Muscle layer of colon (tissue), 2 donors: ENCODE results near the gene EPB41L2.

ENCODE experiments used
- H3K27ac ChIP-seq: one replicate; pipeline ENCODE4 v1.7.0; 2013; ENCODE audit warnings: low read depth, mild to moderate bottlenecking, low read length, moderate library complexity
- H3K27me3 ChIP-seq, 2 donors: one replicate each; pipeline ENCODE4 v1.7.0; 2013; ENCODE audit warnings: low read length in 2 of 2, mild to moderate bottlenecking in 2 of 2; ENCODE audit not compliant: insufficient read depth in 2 of 2, control insufficient read depth in 1 of 2
- H3K36me3 ChIP-seq: one replicate; pipeline ENCODE4 v1.7.0; 2013; ENCODE audit warnings: mild to moderate bottlenecking, low read length; ENCODE audit not compliant: insufficient read depth
- H3K4me1 ChIP-seq: one replicate; pipeline ENCODE4 v1.7.0; 2013; ENCODE audit warnings: mild to moderate bottlenecking, low read length; ENCODE audit not compliant: insufficient read depth
- H3K4me3 ChIP-seq, 2 donors: one replicate each; pipeline ENCODE4 v1.7.0; 2013; ENCODE audit warnings: low read length in 2 of 2, low read depth in 1 of 2, mild to moderate bottlenecking in 1 of 2, moderate library complexity in 1 of 2
- H3K9ac ChIP-seq: one replicate; pipeline ENCODE4 v1.7.0; 2013; ENCODE audit warnings: low read length
- H3K9me3 ChIP-seq: one replicate; pipeline ENCODE4 v1.7.0; 2013; ENCODE audit warnings: mild to moderate bottlenecking, low read length
- donor health status: abdominal sarcoma.
- donor health status: Adenocarcinoma of cecum.

The EPB41L2 gene

DNA sequence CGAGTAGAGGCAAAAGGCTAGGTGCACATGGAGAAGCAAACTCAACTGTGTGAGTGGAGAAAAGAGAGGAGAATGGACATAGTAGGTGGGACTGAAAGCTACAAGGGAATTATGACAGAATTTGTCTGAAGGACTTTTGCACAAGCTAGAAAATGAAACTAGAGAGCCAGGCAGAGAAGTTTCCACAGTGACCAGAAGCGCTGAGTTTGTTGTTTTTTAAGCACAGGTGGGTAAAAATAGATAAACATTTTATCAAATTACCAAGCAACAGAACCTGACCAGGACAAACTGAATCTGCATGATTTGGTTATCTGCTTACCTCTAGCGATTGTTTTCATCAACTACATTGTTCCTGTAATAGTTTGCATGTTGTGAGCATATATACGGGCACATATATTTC is 197.3 kb downstream of the EPB41L2 start:
- Histone ChIP-seq H3K4me1 (no peaks in the 10 kb centered on the region), H3K4me3 (no peak overlapping the region), H3K9me3 (no peaks in the 10 kb centered on the region), H3K27ac (no peak overlapping the region), H3K27me3 (no peaks in the 10 kb centered on the region), H3K36me3 (peaks cover 19% of the 10 kb centered on the region), H3K9ac (no peak overlapping the region)

DNA sequence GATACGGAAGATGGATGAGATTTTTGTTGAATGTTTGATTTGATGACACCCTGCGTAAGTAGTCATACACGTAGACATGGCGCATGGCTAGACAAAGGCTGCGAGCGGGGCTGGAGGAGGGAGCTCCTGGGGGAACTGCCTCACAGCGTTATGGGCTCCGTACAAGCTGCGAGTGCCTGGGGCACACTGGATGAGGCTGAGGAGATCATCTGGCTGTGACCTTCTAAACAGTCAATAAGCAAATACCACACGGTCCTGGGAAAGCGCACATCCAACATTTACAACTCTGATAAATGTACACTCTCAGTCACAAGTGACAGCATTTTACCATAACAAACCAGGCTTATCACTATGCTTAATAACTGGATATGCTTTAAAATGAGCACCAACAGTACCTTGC is 198.7 kb downstream of the EPB41L2 start:
- no peak overlapping the region for H3K27ac ChIP-seq
- no peaks in the 10 kb centered on the region for H3K4me1 ChIP-seq
- H3K27me3 ChIP-seq, result no peaks in the 10 kb centered on the region
- no peak overlapping the region for H3K4me3 ChIP-seq
- H3K9me3 ChIP-seq, result no peaks in the 10 kb centered on the region
- peaks cover 16% of the 10 kb centered on the region for H3K36me3 ChIP-seq
- no peak overlapping the region for H3K9ac ChIP-seq

DNA sequence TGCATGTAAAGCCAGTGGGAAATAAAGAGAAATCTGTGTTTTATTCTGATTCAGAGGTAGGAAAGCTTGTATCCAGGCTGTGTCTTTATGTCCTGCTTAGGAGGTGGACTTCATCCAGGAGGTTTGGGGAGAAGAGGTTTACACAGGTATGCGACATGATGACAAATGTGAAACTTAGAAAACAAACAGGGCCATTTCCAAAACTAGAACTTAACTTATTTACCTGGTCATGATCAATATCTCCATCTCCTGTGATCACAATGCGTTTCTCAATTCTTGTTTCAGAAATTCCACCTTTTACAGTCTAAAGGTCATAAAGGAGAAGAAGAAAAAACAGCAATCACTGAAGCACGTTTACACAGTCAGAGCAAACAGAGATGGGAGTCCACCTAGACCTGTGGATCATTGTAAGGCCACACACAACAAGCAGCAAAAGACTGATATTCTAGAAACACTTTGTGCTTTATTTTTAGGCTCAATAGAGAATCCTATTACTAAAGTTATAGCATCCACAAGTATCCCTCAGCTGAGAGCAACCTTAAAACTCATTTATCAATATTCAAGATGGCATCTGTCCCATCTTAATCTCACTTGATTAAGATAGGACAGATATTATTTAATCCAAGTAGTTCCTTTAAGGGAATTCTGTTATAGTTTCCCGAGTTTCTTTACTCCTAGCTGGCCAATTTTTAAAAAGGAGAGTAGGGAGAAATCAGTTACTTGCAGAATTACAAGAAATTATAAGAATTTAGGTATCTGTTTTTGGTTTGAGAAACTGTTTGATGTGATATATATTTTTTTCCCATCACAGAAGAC is 199.4 kb downstream of the EPB41L2 start:
- H3K27me3 ChIP-seq, result no peaks in the 10 kb centered on the region
- H3K4me3 ChIP-seq, result no peak overlapping the region
- H3K36me3 ChIP-seq, result peaks cover 13% of the 10 kb centered on the region
- H3K4me1 ChIP-seq, result no peaks in the 10 kb centered on the region
- H3K27ac ChIP-seq, result no peak overlapping the region
- no peaks in the 10 kb centered on the region for H3K9me3 ChIP-seq
- H3K9ac ChIP-seq, result no peak overlapping the region

DNA sequence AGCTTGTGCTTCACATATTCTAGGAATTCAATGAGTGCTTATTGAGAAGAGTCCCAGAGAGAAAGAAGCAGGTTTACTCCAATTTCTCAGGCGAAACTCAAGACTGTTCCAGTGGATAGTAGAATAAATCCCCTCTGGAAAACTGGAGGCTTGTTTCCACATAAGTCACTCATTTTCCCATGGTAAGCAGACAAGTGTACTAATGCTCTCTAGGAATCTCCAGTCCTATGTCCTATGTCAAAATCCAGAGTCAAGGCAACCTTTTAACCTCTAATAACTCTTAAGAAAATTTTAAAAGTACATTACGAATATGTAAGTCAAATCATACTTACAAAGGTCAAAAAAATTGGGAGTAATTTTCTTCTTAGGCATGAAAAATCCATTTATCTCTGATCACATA is 200.7 kb downstream of the EPB41L2 start:
- Histone ChIP-seq H3K4me3 (no peak overlapping the region), H3K9me3 (no peaks in the 10 kb centered on the region), H3K9ac (no peak overlapping the region), H3K27me3 (no peaks in the 10 kb centered on the region), H3K4me1 (no peaks in the 10 kb centered on the region), H3K27ac (no peak overlapping the region), H3K36me3 (peaks cover 12% of the 10 kb centered on the region)

DNA sequence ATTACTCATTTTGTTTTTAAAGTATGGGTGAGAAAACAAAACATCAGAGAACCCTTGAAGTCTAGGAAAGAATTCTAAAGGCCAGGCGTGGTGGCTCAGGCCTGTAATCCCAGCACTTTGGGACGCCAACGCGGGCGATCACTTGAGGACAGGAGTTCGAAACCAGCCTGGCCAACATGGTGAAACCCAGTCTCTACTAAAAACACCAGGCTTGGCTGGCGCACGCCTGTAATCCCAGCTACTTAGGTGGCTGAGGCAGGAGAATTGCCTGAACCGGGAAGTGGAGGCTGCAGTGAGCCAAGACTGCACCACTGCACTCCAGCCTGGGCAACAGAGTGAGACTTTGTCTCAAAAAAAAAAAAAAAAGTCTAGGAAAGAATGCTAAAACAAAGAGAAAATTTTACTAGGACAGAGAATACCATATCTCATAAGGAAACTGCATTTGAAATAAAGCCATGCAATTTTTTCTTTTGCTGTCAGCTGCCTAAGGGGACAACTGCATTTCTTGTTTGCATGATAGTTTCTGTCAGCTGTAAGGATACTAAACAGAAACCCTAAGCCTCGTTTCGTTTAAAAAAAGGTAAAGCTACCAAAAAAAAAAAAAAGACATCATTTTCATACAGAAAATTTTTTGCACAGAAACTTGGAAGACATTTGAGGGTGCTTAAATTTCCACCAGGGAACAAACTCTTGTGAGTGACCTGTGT is 203.7 kb downstream of the EPB41L2 start:
- no peak overlapping the region for H3K27ac ChIP-seq

DNA sequence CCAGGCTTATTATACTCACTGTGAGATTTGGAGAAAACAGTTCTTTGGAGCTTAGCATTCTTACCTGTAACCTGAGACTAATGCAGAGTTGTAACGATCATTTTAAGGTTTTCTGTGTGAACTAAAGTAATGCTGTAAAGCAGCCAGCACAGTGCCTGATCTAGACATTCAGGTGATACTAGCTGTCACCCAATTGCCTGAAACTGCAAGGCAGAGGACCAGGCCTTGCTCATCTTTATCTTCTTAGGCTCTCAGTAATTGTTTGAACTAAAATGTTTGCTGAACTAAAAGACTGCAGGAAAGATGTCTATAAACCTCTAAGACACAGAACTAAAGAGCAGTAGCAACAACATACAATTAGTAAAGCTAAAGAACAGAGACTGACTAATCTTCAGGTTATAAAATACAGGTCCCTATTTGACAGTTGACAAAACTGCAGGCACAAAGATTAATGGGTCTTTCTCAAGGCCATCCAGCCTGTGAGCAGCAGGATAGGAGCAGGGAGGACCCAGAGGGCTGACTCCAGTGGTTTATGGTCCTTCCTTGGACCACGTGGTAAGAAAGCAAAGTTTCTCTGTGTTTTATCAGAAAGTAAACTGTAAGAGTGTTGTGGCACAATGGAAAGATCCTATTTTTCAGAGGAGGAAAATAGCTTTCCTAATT is 204.4 kb downstream of the EPB41L2 start:
- Histone ChIP-seq H3K36me3 (no peaks in the 10 kb centered on the region), H3K9me3 (no peaks in the 10 kb centered on the region), H3K4me1 (peaks cover 6% of the 10 kb centered on the region), H3K4me3 (no peak overlapping the region), H3K9ac (no peak overlapping the region), H3K27me3 (no peaks in the 10 kb centered on the region), H3K27ac (no peak overlapping the region)

More for the DNA sequence above, 203.7 kb downstream of the EPB41L2 start:
- H3K36me3 ChIP-seq, result peaks cover 3% of the 10 kb centered on the region
- H3K9me3 ChIP-seq, result no peaks in the 10 kb centered on the region
- H3K4me1 ChIP-seq, result no peaks in the 10 kb centered on the region
- H3K4me3 ChIP-seq, result no peak overlapping the region
- no peak overlapping the region for H3K9ac ChIP-seq
- no peaks in the 10 kb centered on the region for H3K27me3 ChIP-seq

DNA sequence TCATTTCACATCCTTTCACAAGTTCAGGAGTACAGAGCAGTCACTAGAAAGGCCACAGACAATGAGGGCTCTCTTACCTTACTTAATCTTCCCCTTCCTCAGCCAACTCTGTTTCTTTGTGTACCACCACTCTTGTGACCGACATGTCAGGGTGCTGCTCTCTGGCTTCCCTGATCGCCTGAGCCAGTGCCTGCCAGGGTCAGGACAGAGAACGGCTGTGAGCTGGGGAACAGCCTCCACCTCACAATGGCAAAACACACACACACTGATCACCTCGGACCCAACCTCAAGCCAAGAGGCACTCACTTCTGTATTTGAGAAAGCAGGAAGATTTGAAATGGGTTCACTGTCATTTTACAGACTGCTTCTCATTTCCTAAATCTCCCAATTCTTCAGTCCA is 205.0 kb downstream of the EPB41L2 start:
- H3K4me1 ChIP-seq, result peaks cover 12% of the 10 kb centered on the region
- H3K36me3 ChIP-seq, result no peaks in the 10 kb centered on the region
- H3K27ac ChIP-seq, result no peak overlapping the region
- H3K9ac ChIP-seq, result no peak overlapping the region
- H3K27me3 ChIP-seq, result no peaks in the 10 kb centered on the region
- H3K9me3 ChIP-seq, result no peaks in the 10 kb centered on the region
- no peak overlapping the region for H3K4me3 ChIP-seq

DNA sequence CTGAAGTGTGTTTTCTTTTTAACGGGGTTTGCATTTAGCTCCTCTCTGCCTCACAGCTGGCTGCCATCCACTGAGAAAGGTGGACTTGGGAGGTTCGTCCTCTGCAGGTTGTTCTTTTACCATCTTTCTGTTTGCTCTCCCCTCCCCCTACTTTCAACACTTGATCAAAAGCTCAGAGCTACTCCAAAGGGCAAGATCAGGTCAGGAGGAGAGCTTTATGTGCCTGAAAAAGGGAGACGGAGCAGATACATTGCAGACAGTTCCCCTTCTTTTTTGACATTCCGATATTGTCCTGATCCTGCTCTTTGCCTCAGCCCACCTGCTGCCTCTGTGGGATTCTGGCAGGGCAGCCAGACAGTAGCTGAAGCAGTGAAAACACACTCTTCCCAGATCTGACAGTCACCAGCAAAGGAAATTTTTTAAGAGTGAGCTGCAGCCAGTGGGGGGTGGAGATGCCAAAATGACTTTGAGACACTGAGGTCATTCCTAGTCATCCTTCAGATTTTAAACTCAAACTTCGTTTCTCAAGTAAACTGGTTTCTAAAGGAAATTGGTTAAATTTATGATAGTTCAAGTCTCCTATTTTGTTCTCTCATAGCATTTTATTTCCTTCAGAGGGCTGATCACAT is 209.4 kb downstream of the EPB41L2 start:
- Histone ChIP-seq H3K9me3 (no peaks in the 10 kb centered on the region), H3K27ac (no peak overlapping the region), H3K4me3 (no peak overlapping the region), H3K36me3 (no peaks in the 10 kb centered on the region), H3K27me3 (no peaks in the 10 kb centered on the region), H3K9ac (no peak overlapping the region), H3K4me1 (peaks cover 12% of the 10 kb centered on the region)

DNA sequence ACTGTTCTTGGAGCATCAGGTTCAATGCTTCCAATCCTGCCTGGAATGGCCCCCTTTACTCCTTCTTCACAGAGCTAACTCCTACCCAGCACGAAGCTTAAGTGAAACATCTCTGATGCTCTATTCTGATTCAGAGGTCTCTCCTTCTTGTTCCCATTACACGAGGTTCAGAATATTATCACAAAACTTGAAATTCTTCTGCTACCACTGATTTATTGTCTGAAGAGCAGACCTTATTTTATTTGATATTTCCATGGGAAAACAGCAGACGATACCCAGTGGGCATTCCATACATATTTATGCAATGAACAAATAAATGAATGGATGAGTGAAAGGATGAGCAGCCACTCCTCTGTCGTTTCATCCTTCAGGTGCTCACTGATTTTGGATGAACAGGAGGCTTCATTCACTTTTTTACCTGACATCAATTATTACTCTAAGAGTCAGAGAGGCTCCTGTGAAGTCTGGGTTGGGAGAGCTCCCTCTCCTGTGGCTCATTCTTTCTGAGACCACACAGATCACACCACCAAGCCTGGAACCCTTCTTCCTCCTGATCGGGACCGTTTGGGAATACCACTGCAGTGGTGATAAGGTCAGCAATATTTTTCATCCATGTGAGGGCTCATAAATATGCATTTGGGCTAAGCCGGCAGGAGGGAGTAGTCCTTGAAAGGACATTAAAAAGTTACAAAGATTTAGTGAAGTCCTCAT is 210.0 kb downstream of the EPB41L2 start:
- H3K4me3 ChIP-seq, result no peak overlapping the region

DNA sequence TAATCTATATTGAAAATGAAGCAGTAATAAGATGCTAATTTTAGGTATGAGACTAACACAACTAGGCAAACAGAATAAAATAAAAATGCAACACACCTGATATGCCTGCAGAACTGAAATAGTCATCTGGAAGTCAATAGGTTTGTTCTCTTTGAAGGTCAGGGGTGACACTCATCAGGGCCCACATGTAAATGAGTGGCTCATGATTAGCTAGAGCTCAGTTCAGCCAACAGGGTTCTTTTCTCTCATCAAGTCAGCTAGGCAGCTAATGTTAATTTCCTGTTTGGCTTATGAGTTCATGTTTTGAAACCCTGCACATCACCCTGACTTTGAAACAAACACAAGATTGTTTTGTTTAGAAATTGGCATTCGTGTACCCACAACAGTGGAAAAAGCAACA is 212.0 kb downstream of the EPB41L2 start:
- Histone ChIP-seq H3K9ac (no peak overlapping the region), H3K27me3 (no peaks in the 10 kb centered on the region), H3K4me3 (no peak overlapping the region), H3K9me3 (no peaks in the 10 kb centered on the region), H3K27ac (no peak overlapping the region), H3K4me1 (peaks cover 12% of the 10 kb centered on the region), H3K36me3 (no peaks in the 10 kb centered on the region)

More for the DNA sequence above, 210.0 kb downstream of the EPB41L2 start:
- H3K9ac ChIP-seq, result no peak overlapping the region
- peaks cover 12% of the 10 kb centered on the region for H3K4me1 ChIP-seq
- H3K27me3 ChIP-seq, result no peaks in the 10 kb centered on the region
- H3K9me3 ChIP-seq, result no peaks in the 10 kb centered on the region
- no peak overlapping the region for H3K27ac ChIP-seq
- H3K36me3 ChIP-seq, result no peaks in the 10 kb centered on the region

DNA sequence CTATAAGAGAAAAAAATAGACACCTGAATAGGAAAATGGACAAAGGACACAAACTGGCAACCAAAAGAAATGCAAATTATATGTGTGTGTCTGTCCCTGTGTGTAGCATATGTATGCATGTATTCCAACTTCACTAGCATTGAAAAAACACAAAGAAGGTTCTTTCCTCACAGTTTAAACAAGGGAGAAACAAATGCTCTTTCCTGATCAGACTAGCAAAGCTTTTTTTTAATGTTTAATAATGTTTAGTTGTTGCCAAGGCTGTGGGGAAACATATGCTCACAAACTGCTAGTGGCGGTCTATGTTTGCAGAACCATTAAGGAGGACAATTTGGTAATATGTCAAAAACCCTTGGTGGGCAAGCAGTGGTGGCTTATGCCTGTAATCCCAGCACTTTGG is 213.5 kb downstream of the EPB41L2 start:
- H3K27ac ChIP-seq, result no peak overlapping the region
- H3K27me3 ChIP-seq, result no peaks in the 10 kb centered on the region
- no peaks in the 10 kb centered on the region for H3K9me3 ChIP-seq
- peaks cover 12% of the 10 kb centered on the region for H3K4me1 ChIP-seq
- no peaks in the 10 kb centered on the region for H3K36me3 ChIP-seq
- H3K9ac ChIP-seq, result no peak overlapping the region
- H3K4me3 ChIP-seq, result no peak overlapping the region
